Esophagus muscularis mucosa (tissue), 4 donors: ENCODE measurements around the gene MAP1LC3A. TPM values are rescaled to one million over a fixed set of nuclear protein-coding genes. Genes with fewer than 3 reads are reported as not detected.

Source experiments
- DNase-seq: peaks from one replicate; pipeline ENCODE4 v3.0.0-alpha.2; 2017; ENCODE audit errors: extremely low spot score
- H3K27ac ChIP-seq, 4 donors: fragments of 200-600 bp; sonication (generic); replicated peaks in 1 of 4; 1 replicate in 3 of 4; 2 replicates in 1 of 4; pipeline ENCODE4 v1.5.1; 2016 to 2019; ENCODE audit warnings: mild to moderate bottlenecking in 1 of 4
- H3K27me3 ChIP-seq, 4 donors: fragments of 200-600 bp; sonication (generic); one replicate each; pipeline versions ENCODE4 v1.5.1 to v1.6.0; 2016 to 2019
- H3K36me3 ChIP-seq, 4 donors: fragments of 200-600 bp; sonication (generic); one replicate each; pipeline ENCODE4 v1.5.1; 2016 to 2019
- H3K4me1 ChIP-seq, 4 donors: fragments of 200-600 bp; sonication (generic); one replicate each; pipeline ENCODE4 v1.5.1; 2016 to 2019
- H3K4me3 ChIP-seq, 4 donors: fragments of 200-600 bp; sonication (generic); 1 replicate in 2 of 4; 2 replicates in 2 of 4; pipeline ENCODE4 v1.5.1; 2016 to 2019; ENCODE audit warnings: mild to moderate bottlenecking in 4 of 4, moderate library complexity in 1 of 4
- H3K9me3 ChIP-seq, 4 donors: fragments of 200-600 bp; sonication (generic); 1 replicate in 3 of 4; 2 replicates in 1 of 4; pipeline ENCODE4 v1.5.1; 2016 to 2019
- EP300 ChIP-seq: sonication (generic); formaldehyde crosslinking; IDR thresholded peaks from one replicate; pipeline ENCODE4 v1.6.1; 2017; ENCODE audit warnings: antibody characterized with exemption
- POLR2A ChIP-seq: fragments of 450-650 bp; IDR thresholded peaks from one replicate; pipeline ENCODE4 v1.6.1; 2017; ENCODE audit warnings: antibody characterized with exemption, moderate library complexity, mild to moderate bottlenecking, low read depth
- POLR2AphosphoS5 ChIP-seq, 2 donors: sonication (generic); formaldehyde crosslinking; IDR thresholded peaks; one replicate each; pipeline ENCODE4 v1.6.1; 2017; ENCODE audit warnings: antibody characterized with exemption in 2 of 2
- WGBS: methylation state at CpG from one replicate; pipeline ENCODE4 v1.1.5; 2018; 5-methylcytosine and 5-hydroxymethylcytosine counted together
- intact Hi-C: fragments of 100-400 bp; cut with DNase I; formaldehyde crosslinking; loops from one replicate; pipeline ENCODE4 v1.15.1; 2023
- small RNA-seq, 3 donors: library from RNA; depleted of rRNA; stranded (forward); fragments of <200 nt; gene quantifications; one replicate each; pipeline ENCODE3, GENCODE V24; 2016
- total RNA-seq, 4 donors: library from RNA; depleted of rRNA; stranded (reverse); fragments of >200 nt; gene quantifications; one replicate each; pipeline versions ENCODE4 v1.1.0 to v1.2.1, GENCODE V29; 2016
- TF ChIP-seq, protein P1 (sequence below), 3 experiments: fragments of 200-600 bp in 2 of 3; fragments of 450-650 bp in 1 of 3; sonication (generic) in 2 of 3; IDR thresholded peaks; one replicate each; pipeline ENCODE4 v1.5.1; 2017 to 2019; ENCODE audit warnings: antibody characterized with exemption in 3 of 3, mild to moderate bottlenecking in 2 of 3, moderate library complexity in 1 of 3

The MAP1LC3A gene
- total RNA-seq, 4 donors from 2014 or later, result 83.9 to 152 (median 111) TPM

GRCh38 chr20:34607066-34607465 is 48.5 kb downstream of the MAP1LC3A start:
- TF ChIP-seq POLR2AphosphoS5 (IDR thresholded peaks at IDR 0.05) (no peak), POLR2A (no peak), EP300 (no peak)
- TF ChIP-seq, protein P1, sequence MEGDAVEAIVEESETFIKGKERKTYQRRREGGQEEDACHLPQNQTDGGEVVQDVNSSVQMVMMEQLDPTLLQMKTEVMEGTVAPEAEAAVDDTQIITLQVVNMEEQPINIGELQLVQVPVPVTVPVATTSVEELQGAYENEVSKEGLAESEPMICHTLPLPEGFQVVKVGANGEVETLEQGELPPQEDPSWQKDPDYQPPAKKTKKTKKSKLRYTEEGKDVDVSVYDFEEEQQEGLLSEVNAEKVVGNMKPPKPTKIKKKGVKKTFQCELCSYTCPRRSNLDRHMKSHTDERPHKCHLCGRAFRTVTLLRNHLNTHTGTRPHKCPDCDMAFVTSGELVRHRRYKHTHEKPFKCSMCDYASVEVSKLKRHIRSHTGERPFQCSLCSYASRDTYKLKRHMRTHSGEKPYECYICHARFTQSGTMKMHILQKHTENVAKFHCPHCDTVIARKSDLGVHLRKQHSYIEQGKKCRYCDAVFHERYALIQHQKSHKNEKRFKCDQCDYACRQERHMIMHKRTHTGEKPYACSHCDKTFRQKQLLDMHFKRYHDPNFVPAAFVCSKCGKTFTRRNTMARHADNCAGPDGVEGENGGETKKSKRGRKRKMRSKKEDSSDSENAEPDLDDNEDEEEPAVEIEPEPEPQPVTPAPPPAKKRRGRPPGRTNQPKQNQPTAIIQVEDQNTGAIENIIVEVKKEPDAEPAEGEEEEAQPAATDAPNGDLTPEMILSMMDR (IDR thresholded peaks at IDR 0.05), result no peak
- no peaks in the 10 kb centered on the region for H3K36me3 ChIP-seq
- H3K4me1 ChIP-seq, result peaks cover 15 to 22% (median 19%) of the 10 kb centered on the region in 4 donors
- no peak for DNase-seq
- no peaks in the 10 kb centered on the region for H3K27me3 ChIP-seq
- no peaks in the 10 kb centered on the region for H3K9me3 ChIP-seq
- intact Hi-C loops, result no loop called here
- H3K4me3 ChIP-seq, result no peak overlapping the region
- WGBS, result 95% methylated on average over 7 of the region's 7 CpGs
- H3K27ac ChIP-seq, result no peak overlapping the region

Small RNA genes within 50 kb of the gene (small RNA-seq; reads per million reads assigned to genes)
- gene RF00019, result 0 reads per million in 3 donors

Other genes with a start within 250 kb of the MAP1LC3A start
- 10 to 100 TPM; 50.3 to 64.3 (median 52.8) TPM for gene ITCH, start 195.4 kb upstream of the MAP1LC3A start, total RNA-seq
- gene DYNLRB1, start 42.3 kb upstream of the MAP1LC3A start, total RNA-seq, result 100 to 1,000 TPM; 152 to 252 (median 191) TPM
- 10 to 100 TPM in 1 of 4 donors, 1 to 10 TPM in 3; 9.1 to 10.8 (median 9.5) TPM for gene PIGU, start 118.4 kb downstream of the MAP1LC3A start, total RNA-seq
- gene TP53INP2, start 145.6 kb downstream of the MAP1LC3A start, total RNA-seq, result 10 to 100 TPM; 37.1 to 73.1 (median 62.5) TPM